Measurements from ENCODE around the gene HDGF. TPM values are rescaled to one million over a fixed set of nuclear protein-coding genes. Genes with fewer than 3 reads are reported as not detected.
A peak's percentile ranks its signal among the peaks of the same experiment; 100 is the strongest.
"Not testable (repeated sequence)": the region's sequence is repeated elsewhere in the genome, so short reads cannot be mapped to it uniquely, and the experiment has no call there.

Gene HDGF
- total and polyA plus RNA-seq, 2 experiments from 2014 or later = 106 to 251 TPM

DNA sequence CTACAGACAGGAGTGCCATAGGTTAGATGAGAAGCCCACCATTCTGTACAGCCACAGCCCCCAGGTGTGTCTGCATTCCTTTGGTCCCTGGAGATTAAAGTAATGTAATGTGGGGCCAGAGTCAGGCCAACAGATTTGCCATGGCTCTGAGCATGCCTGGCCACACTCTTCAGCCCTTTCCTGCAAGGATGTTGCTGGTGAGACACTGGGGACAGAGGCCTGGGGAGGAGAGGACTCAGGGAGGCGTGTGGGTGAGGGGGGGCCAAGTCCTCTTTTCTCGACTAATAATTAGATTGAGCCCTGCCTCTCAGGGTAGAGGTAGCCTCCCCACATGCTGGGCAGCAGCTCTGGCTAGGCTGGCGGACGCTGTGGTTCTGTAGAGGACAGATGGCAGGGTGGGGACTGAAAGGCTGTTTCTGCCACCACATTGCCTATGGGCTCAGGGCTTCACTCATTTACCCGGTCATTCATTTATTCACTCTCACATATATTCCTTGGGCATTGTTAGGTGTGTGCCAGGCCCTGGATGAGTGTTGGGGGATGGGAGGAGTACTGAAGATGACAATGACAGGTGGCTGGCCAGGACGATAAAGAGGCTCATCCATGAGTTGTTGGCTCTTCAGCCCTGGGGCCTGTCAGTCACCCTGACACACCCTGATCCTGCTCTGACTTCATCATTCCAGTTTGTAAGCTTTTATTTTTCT is 8.8 kb upstream of the HDGF start:
- H3K4me1 Mint-ChIP-seq = peaks cover 6% of the 10 kb centered on the region
- H3K27me3 Mint-ChIP-seq (ENCODE audit: insufficient read depth, low read depth, poor library complexity) = peaks cover 12% of the 10 kb centered on the region
- TF ChIP-seq CREB1 (CRISPR knock-in tag; IDR thresholded peaks at IDR 0.05; ENCODE audit: low read depth) (no peak), EZH2phosphoT487 (IDR thresholded peaks at IDR 0.05; ENCODE audit: unreplicated experiment) (no peak), ZNF114 (CRISPR knock-in tag; IDR thresholded peaks at IDR 0.05) (no peak), JUNB (IDR thresholded peaks at IDR 0.05; ENCODE audit: unreplicated experiment) (no peak)
- TF ChIP-seq, protein P1, sequence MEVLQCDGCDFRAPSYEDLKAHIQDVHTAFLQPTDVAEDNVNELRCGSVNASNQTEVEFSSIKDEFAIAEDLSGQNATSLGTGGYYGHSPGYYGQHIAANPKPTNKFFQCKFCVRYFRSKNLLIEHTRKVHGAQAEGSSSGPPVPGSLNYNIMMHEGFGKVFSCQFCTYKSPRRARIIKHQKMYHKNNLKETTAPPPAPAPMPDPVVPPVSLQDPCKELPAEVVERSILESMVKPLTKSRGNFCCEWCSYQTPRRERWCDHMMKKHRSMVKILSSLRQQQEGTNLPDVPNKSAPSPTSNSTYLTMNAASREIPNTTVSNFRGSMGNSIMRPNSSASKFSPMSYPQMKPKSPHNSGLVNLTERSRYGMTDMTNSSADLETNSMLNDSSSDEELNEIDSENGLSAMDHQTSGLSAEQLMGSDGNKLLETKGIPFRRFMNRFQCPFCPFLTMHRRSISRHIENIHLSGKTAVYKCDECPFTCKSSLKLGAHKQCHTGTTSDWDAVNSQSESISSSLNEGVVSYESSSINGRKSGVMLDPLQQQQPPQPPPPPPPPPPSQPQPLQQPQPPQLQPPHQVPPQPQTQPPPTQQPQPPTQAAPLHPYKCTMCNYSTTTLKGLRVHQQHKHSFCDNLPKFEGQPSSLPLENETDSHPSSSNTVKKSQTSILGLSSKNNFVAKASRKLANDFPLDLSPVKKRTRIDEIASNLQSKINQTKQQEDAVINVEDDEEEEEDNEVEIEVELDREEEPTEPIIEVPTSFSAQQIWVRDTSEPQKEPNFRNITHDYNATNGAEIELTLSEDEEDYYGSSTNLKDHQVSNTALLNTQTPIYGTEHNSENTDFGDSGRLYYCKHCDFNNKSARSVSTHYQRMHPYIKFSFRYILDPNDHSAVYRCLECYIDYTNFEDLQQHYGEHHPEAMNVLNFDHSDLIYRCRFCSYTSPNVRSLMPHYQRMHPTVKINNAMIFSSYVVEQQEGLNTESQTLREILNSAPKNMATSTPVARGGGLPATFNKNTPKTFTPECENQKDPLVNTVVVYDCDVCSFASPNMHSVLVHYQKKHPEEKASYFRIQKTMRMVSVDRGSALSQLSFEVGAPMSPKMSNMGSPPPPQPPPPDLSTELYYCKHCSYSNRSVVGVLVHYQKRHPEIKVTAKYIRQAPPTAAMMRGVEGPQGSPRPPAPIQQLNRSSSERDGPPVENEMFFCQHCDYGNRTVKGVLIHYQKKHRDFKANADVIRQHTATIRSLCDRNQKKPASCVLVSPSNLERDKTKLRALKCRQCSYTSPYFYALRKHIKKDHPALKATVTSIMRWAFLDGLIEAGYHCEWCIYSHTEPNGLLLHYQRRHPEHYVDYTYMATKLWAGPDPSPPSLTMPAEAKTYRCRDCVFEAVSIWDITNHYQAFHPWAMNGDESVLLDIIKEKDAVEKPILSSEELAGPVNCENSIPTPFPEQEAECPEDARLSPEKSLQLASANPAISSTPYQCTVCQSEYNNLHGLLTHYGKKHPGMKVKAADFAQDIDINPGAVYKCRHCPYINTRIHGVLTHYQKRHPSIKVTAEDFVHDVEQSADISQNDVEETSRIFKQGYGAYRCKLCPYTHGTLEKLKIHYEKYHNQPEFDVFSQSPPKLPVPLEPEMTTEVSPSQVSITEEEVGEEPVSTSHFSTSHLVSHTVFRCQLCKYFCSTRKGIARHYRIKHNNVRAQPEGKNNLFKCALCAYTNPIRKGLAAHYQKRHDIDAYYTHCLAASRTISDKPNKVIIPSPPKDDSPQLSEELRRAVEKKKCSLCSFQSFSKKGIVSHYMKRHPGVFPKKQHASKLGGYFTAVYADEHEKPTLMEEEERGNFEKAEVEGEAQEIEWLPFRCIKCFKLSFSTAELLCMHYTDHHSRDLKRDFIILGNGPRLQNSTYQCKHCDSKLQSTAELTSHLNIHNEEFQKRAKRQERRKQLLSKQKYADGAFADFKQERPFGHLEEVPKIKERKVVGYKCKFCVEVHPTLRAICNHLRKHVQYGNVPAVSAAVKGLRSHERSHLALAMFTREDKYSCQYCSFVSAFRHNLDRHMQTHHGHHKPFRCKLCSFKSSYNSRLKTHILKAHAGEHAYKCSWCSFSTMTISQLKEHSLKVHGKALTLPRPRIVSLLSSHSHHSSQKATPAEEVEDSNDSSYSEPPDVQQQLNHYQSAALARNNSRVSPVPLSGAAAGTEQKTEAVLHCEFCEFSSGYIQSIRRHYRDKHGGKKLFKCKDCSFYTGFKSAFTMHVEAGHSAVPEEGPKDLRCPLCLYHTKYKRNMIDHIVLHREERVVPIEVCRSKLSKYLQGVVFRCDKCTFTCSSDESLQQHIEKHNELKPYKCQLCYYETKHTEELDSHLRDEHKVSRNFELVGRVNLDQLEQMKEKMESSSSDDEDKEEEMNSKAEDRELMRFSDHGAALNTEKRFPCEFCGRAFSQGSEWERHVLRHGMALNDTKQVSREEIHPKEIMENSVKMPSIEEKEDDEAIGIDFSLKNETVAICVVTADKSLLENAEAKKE (CRISPR knock-in tag; IDR thresholded peaks at IDR 0.05) = no peak
- TF ChIP-seq, protein P2, sequence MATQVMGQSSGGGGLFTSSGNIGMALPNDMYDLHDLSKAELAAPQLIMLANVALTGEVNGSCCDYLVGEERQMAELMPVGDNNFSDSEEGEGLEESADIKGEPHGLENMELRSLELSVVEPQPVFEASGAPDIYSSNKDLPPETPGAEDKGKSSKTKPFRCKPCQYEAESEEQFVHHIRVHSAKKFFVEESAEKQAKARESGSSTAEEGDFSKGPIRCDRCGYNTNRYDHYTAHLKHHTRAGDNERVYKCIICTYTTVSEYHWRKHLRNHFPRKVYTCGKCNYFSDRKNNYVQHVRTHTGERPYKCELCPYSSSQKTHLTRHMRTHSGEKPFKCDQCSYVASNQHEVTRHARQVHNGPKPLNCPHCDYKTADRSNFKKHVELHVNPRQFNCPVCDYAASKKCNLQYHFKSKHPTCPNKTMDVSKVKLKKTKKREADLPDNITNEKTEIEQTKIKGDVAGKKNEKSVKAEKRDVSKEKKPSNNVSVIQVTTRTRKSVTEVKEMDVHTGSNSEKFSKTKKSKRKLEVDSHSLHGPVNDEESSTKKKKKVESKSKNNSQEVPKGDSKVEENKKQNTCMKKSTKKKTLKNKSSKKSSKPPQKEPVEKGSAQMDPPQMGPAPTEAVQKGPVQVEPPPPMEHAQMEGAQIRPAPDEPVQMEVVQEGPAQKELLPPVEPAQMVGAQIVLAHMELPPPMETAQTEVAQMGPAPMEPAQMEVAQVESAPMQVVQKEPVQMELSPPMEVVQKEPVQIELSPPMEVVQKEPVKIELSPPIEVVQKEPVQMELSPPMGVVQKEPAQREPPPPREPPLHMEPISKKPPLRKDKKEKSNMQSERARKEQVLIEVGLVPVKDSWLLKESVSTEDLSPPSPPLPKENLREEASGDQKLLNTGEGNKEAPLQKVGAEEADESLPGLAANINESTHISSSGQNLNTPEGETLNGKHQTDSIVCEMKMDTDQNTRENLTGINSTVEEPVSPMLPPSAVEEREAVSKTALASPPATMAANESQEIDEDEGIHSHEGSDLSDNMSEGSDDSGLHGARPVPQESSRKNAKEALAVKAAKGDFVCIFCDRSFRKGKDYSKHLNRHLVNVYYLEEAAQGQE (IDR thresholded peaks at IDR 0.05; ENCODE audit: unreplicated experiment) = no peak
- ATAC-seq = peak; percentile 50
- H3K36me3 ChIP-seq (ENCODE audit: insufficient read depth) = no peaks in the 10 kb centered on the region
- H4K20me1 ChIP-seq (replicated peaks; ENCODE audit: insufficient read depth) = no peaks in the 10 kb centered on the region
- no peaks in the 10 kb centered on the region for H3K9me3 Mint-ChIP-seq
- no peak overlapping the region for H3K4me3 ChIP-seq
- no peaks in the 10 kb centered on the region for H3F3A ChIP-seq (replicated peaks; ENCODE audit: low read depth)
- H3K4me3 Mint-ChIP-seq = no peak overlapping the region
- H3K27ac Mint-ChIP-seq = no peak overlapping the region
- H2AFZ ChIP-seq = no peak overlapping the region
- H3K27ac ChIP-seq (ENCODE audit: low read depth) = peak overlapping the region; percentile 50; the same call in 1 of the 2 replicates
- H3K4me2 ChIP-seq = no peak overlapping the region
- H3K4me1 ChIP-seq (ENCODE audit: insufficient read depth) = 0 out of 2 replicates have a peak, but pooled peaks cover 7% of the 10 kb centered on the region
- no peaks in the 10 kb centered on the region for H3K9me2 ChIP-seq (ENCODE audit: insufficient read depth)
- no peaks in the 10 kb centered on the region for H3K36me3 Mint-ChIP-seq (ENCODE audit: low read depth)
- no peaks in the 10 kb centered on the region for H3K27me3 ChIP-seq (ENCODE audit: insufficient read depth)
- DNase-seq (ENCODE audit: low spot score) = no peak
- H3K79me2 ChIP-seq (replicated peaks; ENCODE audit: insufficient read depth) = no peaks in the 10 kb centered on the region

DNA sequence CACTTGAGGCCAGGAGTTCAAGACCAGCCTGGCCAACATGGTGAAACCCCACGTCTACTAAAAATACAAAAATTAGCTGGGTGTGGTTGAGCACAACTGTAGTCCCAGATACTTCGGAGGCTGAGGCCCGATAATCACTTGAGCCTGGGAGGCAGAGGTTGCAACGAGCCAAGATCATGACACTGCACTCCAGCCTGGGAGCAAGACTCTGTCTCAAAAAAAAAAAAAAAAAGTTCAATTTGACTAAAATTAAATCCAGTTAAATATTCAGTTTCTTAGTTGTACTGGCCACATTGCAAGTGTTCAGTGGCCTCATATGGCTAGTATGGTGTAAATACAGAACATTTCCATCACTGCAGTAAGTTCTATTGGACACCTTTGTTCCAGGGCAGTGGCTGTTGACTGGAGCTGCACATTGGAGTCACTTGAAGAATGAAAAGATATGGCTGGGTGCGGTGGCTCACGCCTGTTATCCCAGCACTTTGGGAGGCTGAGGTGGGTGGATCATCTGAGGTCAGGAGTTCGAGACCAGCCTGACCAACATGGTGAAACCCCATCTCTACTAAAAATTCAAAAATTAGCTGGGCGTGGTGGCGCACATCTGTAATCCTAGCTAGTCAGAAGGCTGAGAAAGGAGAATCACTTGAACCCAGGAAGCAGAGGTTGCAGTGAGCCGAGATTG is 6.2 kb upstream of the HDGF start:
- not testable (repeated sequence) for H3K27ac ChIP-seq (ENCODE audit: low read depth); H3K27me3 ChIP-seq (ENCODE audit: insufficient read depth); ATAC-seq; H3K9me3 Mint-ChIP-seq; H3F3A ChIP-seq (replicated peaks; ENCODE audit: low read depth); H3K4me3 Mint-ChIP-seq; H2AFZ ChIP-seq; H3K4me2 ChIP-seq; H4K20me1 ChIP-seq (replicated peaks; ENCODE audit: insufficient read depth); H3K36me3 ChIP-seq (ENCODE audit: insufficient read depth); H3K36me3 Mint-ChIP-seq (ENCODE audit: low read depth); H3K79me2 ChIP-seq (replicated peaks; ENCODE audit: insufficient read depth); H3K9me2 ChIP-seq (ENCODE audit: insufficient read depth); H3K27ac Mint-ChIP-seq; H3K4me3 ChIP-seq; DNase-seq (ENCODE audit: low spot score)
- H3K27me3 Mint-ChIP-seq (ENCODE audit: insufficient read depth, low read depth, poor library complexity) = peaks cover 12% of the 10 kb centered on the region
- peaks cover 10% of the 10 kb centered on the region for H3K4me1 Mint-ChIP-seq
- peaks cover 13% of the 10 kb centered on the region; the same call in 1 of the 2 replicates for H3K4me1 ChIP-seq (ENCODE audit: insufficient read depth)

Measured in GM23338 (cell line).